ENCODE results near the gene NEO1. TPM values are rescaled to one million over a fixed set of nuclear protein-coding genes. Genes with fewer than 3 reads are reported as not detected.

Gene NEO1
- total and polyA plus RNA-seq, 9 donors, result 19.6 to 49.7 (median 37.1) TPM

DNA sequence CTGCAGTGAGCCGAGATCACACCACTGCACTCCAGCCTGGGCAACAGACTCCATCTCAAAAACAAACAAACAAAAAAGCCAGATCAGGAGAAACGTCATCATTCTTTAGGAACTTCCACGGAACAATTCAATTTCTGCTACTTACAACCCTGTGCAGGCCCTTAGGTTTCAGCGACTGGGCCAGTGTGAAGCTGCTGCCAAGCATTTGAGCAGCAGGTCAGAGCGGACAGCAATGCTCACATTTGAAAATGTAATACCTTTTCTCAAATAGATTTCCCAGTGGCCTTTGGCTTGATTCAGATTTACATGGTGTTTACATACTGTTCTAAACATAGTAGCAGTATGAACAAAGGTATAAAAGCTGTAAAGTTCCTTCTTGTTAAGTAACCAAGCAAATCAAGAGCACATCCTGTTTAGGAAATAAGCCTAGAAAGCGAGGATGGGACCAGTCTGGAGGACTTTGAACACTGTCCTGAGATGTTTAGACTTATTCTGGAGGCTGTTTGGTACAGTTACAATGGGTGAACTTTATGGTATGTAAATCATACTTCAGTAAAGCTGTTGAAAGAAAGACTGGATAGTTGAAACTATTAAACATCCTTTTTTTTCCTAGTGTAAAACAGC, 175.3 kb downstream of the NEO1 start:
- 33% methylated on average over 4 of the region's 6 CpGs for WGBS (ENCODE audit: insufficient coverage)
- no peak overlapping the region for H3K27ac ChIP-seq (ENCODE audit: low read length)
- H3K27me3 ChIP-seq (ENCODE audit: control insufficient read depth, insufficient read depth, low read length), result no peaks in the 10 kb centered on the region
- H3K4me3 ChIP-seq (ENCODE audit: low read length), result no peak overlapping the region
- peaks cover 2% of the 10 kb centered on the region for H3K9me3 ChIP-seq (replicated peaks; ENCODE audit: control insufficient read depth, low read depth, low read length)
- no peaks in the 10 kb centered on the region for H3K36me3 ChIP-seq (ENCODE audit: control insufficient read depth, insufficient read depth, low read length)
- peak; percentile 37 for DNase-seq
- H3K4me1 ChIP-seq (ENCODE audit: control insufficient read depth, insufficient read depth, low read length), result no peaks in the 10 kb centered on the region

DNA sequence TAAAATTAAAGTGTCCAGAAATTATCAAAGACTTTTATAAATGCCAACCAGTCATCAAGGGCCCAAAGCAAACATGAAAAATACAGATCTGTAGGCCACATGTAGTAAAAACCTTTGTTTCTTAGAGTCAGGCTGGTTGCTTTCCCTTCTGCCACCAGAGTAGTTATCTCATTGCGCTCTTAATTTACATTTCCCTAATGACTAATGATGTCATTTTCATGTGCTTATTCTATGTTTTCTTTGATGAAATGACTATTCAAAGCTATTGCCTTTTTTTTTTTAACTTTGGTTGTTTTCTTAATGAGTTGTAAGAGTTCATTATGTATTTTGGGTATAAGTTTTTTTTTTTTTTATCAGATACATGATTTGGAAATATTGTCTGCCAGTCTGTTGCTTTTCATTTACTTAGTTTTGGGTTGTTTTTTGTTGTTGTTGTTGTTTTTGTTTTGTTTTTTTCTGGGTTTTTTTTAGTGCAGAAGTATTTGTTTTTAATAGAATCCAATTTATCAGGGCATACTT, 175.9 kb downstream of the NEO1 start:
- Histone ChIP-seq H3K4me1 (ENCODE audit: control insufficient read depth, insufficient read depth, low read length) (no peaks in the 10 kb centered on the region), H3K9me3 (replicated peaks; ENCODE audit: control insufficient read depth, low read depth, low read length) (peaks cover 2% of the 10 kb centered on the region), H3K4me3 (ENCODE audit: low read length) (no peak overlapping the region), H3K27me3 (ENCODE audit: control insufficient read depth, insufficient read depth, low read length) (no peaks in the 10 kb centered on the region), H3K27ac (ENCODE audit: low read length) (no peak overlapping the region), H3K36me3 (ENCODE audit: control insufficient read depth, insufficient read depth, low read length) (no peaks in the 10 kb centered on the region)
- DNase-seq, result no peak
- no CpG with 5 or more reads among the region's 1 CpG for WGBS (ENCODE audit: insufficient coverage)

- no peak overlapping the region for H3K27ac ChIP-seq (ENCODE audit: low read length)
- H3K4me1 ChIP-seq (ENCODE audit: control insufficient read depth, insufficient read depth, low read length), result no peaks in the 10 kb centered on the region
- H3K36me3 ChIP-seq (ENCODE audit: control insufficient read depth, insufficient read depth, low read length), result peaks cover 2% of the 10 kb centered on the region
- peaks cover 2% of the 10 kb centered on the region for H3K9me3 ChIP-seq (replicated peaks; ENCODE audit: control insufficient read depth, low read depth, low read length)
- WGBS (ENCODE audit: insufficient coverage), result 68% methylated on average over 2 of the region's 2 CpGs
- DNase-seq, result no peak
- no peaks in the 10 kb centered on the region for H3K27me3 ChIP-seq (ENCODE audit: control insufficient read depth, insufficient read depth, low read length)
- H3K4me3 ChIP-seq (ENCODE audit: low read length), result no peak overlapping the region
These were observed 179.6 kb downstream of the NEO1 start for GRCh38 chr15:73231661-73232419.

DNA sequence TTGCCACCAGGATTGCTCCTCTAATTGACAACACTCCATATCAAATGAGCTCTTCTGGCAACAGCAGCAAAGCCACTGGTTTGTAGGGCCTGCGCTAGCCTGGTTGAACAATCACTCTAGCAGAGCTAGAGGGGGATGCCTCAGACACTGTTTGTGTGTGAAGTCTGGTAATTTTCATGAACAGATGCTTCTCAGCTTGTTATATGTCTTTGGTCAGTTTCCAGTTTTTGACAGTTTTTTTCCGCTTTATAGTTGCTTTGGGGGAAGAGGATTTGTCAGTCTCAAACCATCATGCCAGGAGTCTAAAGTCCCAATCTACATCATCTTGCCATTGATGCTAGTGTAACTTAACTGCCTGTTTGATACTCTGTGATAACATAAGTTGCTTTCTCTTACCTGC, 180.5 kb downstream of the NEO1 start:
- Histone ChIP-seq H3K27me3 (ENCODE audit: control insufficient read depth, insufficient read depth, low read length) (no peaks in the 10 kb centered on the region), H3K9me3 (replicated peaks; ENCODE audit: control insufficient read depth, low read depth, low read length) (peaks cover 2% of the 10 kb centered on the region), H3K4me3 (ENCODE audit: low read length) (no peak overlapping the region), H3K4me1 (ENCODE audit: control insufficient read depth, insufficient read depth, low read length) (no peaks in the 10 kb centered on the region), H3K27ac (ENCODE audit: low read length) (no peak overlapping the region), H3K36me3 (ENCODE audit: control insufficient read depth, insufficient read depth, low read length) (peaks cover 2% of the 10 kb centered on the region)
- WGBS (ENCODE audit: insufficient coverage), result no CpG with 5 or more reads among the region's 2 CpGs
- peak; percentile 47 for DNase-seq

GRCh38 chr15:73233623-73234022, 181.4 kb downstream of the NEO1 start:
- no peak overlapping the region for H3K4me3 ChIP-seq (ENCODE audit: low read length)
- H3K27ac ChIP-seq (ENCODE audit: low read length), result no peak overlapping the region
- H3K9me3 ChIP-seq (replicated peaks; ENCODE audit: control insufficient read depth, low read depth, low read length), result peaks cover 2% of the 10 kb centered on the region
- no peaks in the 10 kb centered on the region for H3K4me1 ChIP-seq (ENCODE audit: control insufficient read depth, insufficient read depth, low read length)
- DNase-seq, result no peak
- H3K27me3 ChIP-seq (ENCODE audit: control insufficient read depth, insufficient read depth, low read length), result no peaks in the 10 kb centered on the region
- H3K36me3 ChIP-seq (ENCODE audit: control insufficient read depth, insufficient read depth, low read length), result peaks cover 2% of the 10 kb centered on the region
- WGBS (ENCODE audit: insufficient coverage), result no CpG with 5 or more reads among the region's 5 CpGs

GRCh38 chr15:73237910-73238309, 185.6 kb downstream of the NEO1 start:
- Histone ChIP-seq H3K36me3 (ENCODE audit: control insufficient read depth, insufficient read depth, low read length) (peaks cover 2% of the 10 kb centered on the region), H3K4me1 (ENCODE audit: control insufficient read depth, insufficient read depth, low read length) (no peaks in the 10 kb centered on the region), H3K27ac (ENCODE audit: low read length) (no peak overlapping the region), H3K27me3 (ENCODE audit: control insufficient read depth, insufficient read depth, low read length) (no peaks in the 10 kb centered on the region), H3K4me3 (ENCODE audit: low read length) (no peak overlapping the region), H3K9me3 (replicated peaks; ENCODE audit: control insufficient read depth, low read depth, low read length) (no peaks in the 10 kb centered on the region)
- no CpG with 5 or more reads among the region's 3 CpGs for WGBS (ENCODE audit: insufficient coverage)
- DNase-seq, result peak; percentile 33

DNA sequence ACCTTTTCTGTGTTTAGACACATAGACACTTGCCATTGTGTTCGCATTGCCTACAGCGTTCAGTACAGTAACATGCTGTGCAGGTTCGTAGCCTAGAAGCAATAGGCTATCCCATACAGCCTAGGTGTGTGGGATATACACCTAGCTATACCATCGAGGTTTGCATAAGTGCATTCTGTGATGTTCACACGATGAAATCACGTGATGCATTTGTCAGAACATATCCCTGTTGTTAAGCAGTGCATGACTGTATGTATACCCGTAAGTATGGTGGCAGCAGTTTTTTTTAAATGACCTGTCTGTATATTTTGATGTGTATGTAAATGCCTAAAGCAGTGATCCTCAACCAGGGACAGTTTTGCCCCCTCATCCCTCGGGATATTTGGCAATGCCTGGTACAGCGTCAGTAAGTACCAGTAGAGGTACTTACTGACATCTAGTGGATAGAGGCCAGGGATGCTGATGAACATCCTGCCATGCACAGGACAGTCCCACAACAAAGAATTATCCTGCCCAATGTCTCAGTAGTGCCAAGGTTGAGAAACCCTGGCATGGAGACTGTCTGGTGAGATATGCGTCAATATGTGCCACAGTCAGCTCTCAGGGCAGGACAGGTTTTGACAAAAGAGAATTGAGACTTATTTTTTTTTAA, 187.4 kb downstream of the NEO1 start:
- 86% methylated on average over 8 of the region's 10 CpGs for WGBS (ENCODE audit: insufficient coverage)
- Histone ChIP-seq H3K27ac (ENCODE audit: low read length) (no peak overlapping the region), H3K4me3 (ENCODE audit: low read length) (no peak overlapping the region), H3K36me3 (ENCODE audit: control insufficient read depth, insufficient read depth, low read length) (peaks cover 2% of the 10 kb centered on the region), H3K27me3 (ENCODE audit: control insufficient read depth, insufficient read depth, low read length) (no peaks in the 10 kb centered on the region), H3K4me1 (ENCODE audit: control insufficient read depth, insufficient read depth, low read length) (no peaks in the 10 kb centered on the region), H3K9me3 (replicated peaks; ENCODE audit: control insufficient read depth, low read depth, low read length) (no peaks in the 10 kb centered on the region)
- no peak for DNase-seq

- Histone ChIP-seq H3K27me3 (ENCODE audit: control insufficient read depth, insufficient read depth, low read length) (no peaks in the 10 kb centered on the region), H3K36me3 (ENCODE audit: control insufficient read depth, insufficient read depth, low read length) (peaks cover 2% of the 10 kb centered on the region), H3K4me1 (ENCODE audit: control insufficient read depth, insufficient read depth, low read length) (no peaks in the 10 kb centered on the region), H3K4me3 (ENCODE audit: low read length) (no peak overlapping the region), H3K27ac (ENCODE audit: low read length) (no peak overlapping the region), H3K9me3 (replicated peaks; ENCODE audit: control insufficient read depth, low read depth, low read length) (no peaks in the 10 kb centered on the region)
- DNase-seq, result peak; percentile 73
- no CpG with 5 or more reads among the region's 4 CpGs for WGBS (ENCODE audit: insufficient coverage)
These were observed 188.7 kb downstream of the NEO1 start for GRCh38 chr15:73240866-73241499.

- DNase-seq, result no peak
- Histone ChIP-seq H3K9me3 (replicated peaks; ENCODE audit: control insufficient read depth, low read depth, low read length) (no peaks in the 10 kb centered on the region), H3K4me1 (ENCODE audit: control insufficient read depth, insufficient read depth, low read length) (no peaks in the 10 kb centered on the region), H3K4me3 (ENCODE audit: low read length) (no peak overlapping the region), H3K36me3 (ENCODE audit: control insufficient read depth, insufficient read depth, low read length) (no peaks in the 10 kb centered on the region), H3K27ac (ENCODE audit: low read length) (no peak overlapping the region), H3K27me3 (ENCODE audit: control insufficient read depth, insufficient read depth, low read length) (no peaks in the 10 kb centered on the region)
- no CpG with 5 or more reads among the region's 6 CpGs for WGBS (ENCODE audit: insufficient coverage)
These were observed 192.1 kb downstream of the NEO1 start for GRCh38 chr15:73244333-73244732.

DNA sequence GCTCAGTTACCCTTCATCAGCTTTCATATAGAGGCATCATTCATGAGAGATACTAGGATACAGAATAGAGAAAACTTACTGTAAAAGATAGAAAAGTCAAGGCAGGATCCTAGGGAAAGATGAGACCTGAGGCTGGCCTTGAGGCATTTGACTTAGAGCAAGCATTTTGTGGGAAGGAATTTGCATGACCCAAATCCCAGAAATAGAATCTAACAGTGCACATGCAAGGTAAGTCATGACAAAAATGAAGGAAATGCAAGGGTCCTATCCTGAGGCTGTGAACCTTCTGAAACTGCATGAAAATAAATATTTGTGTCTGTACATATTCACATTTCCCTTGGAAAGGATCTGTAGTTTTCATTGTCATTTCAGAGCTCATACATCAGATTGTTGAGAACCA, 194.2 kb downstream of the NEO1 start:
- H3K9me3 ChIP-seq (replicated peaks; ENCODE audit: control insufficient read depth, low read depth, low read length), result no peaks in the 10 kb centered on the region
- H3K36me3 ChIP-seq (ENCODE audit: control insufficient read depth, insufficient read depth, low read length), result no peaks in the 10 kb centered on the region
- no peak overlapping the region for H3K4me3 ChIP-seq (ENCODE audit: low read length)
- no peaks in the 10 kb centered on the region for H3K4me1 ChIP-seq (ENCODE audit: control insufficient read depth, insufficient read depth, low read length)
- no peaks in the 10 kb centered on the region for H3K27me3 ChIP-seq (ENCODE audit: control insufficient read depth, insufficient read depth, low read length)
- DNase-seq, result no peak
- no peak overlapping the region for H3K27ac ChIP-seq (ENCODE audit: low read length)

Measured in muscle of leg (tissue), 11 donors.